HuH-7 (cell line): Measurements from ENCODE around the gene SIGLEC10.

Experiments
- DNase-seq: peaks from one replicate; pipeline ENCODE4 v3.0.0; 2011; ENCODE audit warnings: low spot score

SIGLEC10 gene

GRCh38 chr19:51365965-51366388, 51.5 kb downstream of the SIGLEC10 start, which contains the start of gene ETFB:
ETFB (minus strand) TSS chr19:51366388; CDS start chr19:51366326, 62 bp downstream.
- DNase-seq = no peak

- DNase-seq = no peak
These were observed 52.1 kb downstream of the SIGLEC10 start for GRCh38 chr19:51365211-51365964.

- DNase-seq = no peak
These were observed 53.0 kb downstream of the SIGLEC10 start for GRCh38 chr19:51364200-51365106.

- DNase-seq = no peak
These were observed 56.2 kb downstream of the SIGLEC10 start for GRCh38 chr19:51361239-51361638.
